Measurements from ENCODE around the gene SEC14L5.

GRCh38 chr16:4928227-4928626 is 29.9 kb upstream of the SEC14L5 start:
- TF ChIP-seq POLR2AphosphoS5 (IDR thresholded peaks at IDR 0.05; ENCODE audit: insufficient read depth, low read depth, low read length) (no peak), JUN (IDR thresholded peaks at IDR 0.05; ENCODE audit: borderline replicate concordance, insufficient read depth, insufficient read length, low read depth) (no peak), CTCF (IDR thresholded peaks at IDR 0.05; ENCODE audit: extremely low read depth in 1 of 2, insufficient read depth in 1 of 2, low read depth in 1 of 2, low read length in 2 of 2) (no peak), MAX (IDR thresholded peaks at IDR 0.05; ENCODE audit: insufficient read depth, insufficient read length) (no peak), POLR2A (IDR thresholded peaks at IDR 0.05; ENCODE audit: low read depth, low read length) (no peak)

Measured in endothelial cell of umbilical vein (primary cell).